AG04450 (cell line): ENCODE data around the gene IL3. TPM values are rescaled to one million over a fixed set of nuclear protein-coding genes. Genes with fewer than 3 reads are reported as not detected.

Source experiments
- CTCF ChIA-PET: fragments of 300-600, 350-600 bp; formaldehyde crosslinking; extraction: SDS; loops from one replicate; lab custom pipeline; 2022; ENCODE audit warnings: antibody characterized with exemption, inconsistent platforms; lab: Charles Lee
- POLR2A ChIA-PET: fragments of 350-600 bp; formaldehyde crosslinking; extraction: SDS; loops from one replicate; lab custom pipeline; 2021; ENCODE audit warnings: antibody characterized with exemption, inconsistent platforms; lab: Yijun Ruan, JAX
- DNase-seq: peaks from one replicate; pipeline ENCODE4 v3.0.0-alpha.2; 2011; ENCODE audit warnings: low read depth, low spot score
- H3K27ac ChIP-seq: one replicate; pipeline ENCODE4 v1.5.1; 2012; ENCODE audit warnings: low read depth, low read length, control low read depth
- H3K27me3 ChIP-seq: one replicate; pipeline ENCODE4 v1.6.0; 2012; ENCODE audit warnings: low read length; ENCODE audit not compliant: control insufficient read depth, insufficient read depth
- H3K4me3 ChIP-seq: 2 replicates; pipeline ENCODE4 v1.5.1; 2011; ENCODE audit warnings: mild to moderate bottlenecking, low read depth, low read length, control low read depth
- H3K9me3 ChIP-seq: 2 replicates; pipeline ENCODE4 v1.5.1; 2012; ENCODE audit warnings: low read length; ENCODE audit not compliant: control insufficient read depth, insufficient read depth
- polyA plus RNA-seq: library from polyadenylated mRNA; depleted of rRNA; stranded (reverse); fragments of >200 nt; gene quantifications from 2 replicates; pipeline ENCODE4 v1.2.3, GENCODE V29; 2011
- TF ChIP-seq, protein P1 (sequence below): IDR thresholded peaks from 2 replicates; pipeline ENCODE4 v1.5.1; 2011; ENCODE audit warnings: low read depth, low read length, control low read depth, inconsistent platforms

Gene IL3
- polyA plus RNA-seq, 1 experiment: not detected

DNA sequence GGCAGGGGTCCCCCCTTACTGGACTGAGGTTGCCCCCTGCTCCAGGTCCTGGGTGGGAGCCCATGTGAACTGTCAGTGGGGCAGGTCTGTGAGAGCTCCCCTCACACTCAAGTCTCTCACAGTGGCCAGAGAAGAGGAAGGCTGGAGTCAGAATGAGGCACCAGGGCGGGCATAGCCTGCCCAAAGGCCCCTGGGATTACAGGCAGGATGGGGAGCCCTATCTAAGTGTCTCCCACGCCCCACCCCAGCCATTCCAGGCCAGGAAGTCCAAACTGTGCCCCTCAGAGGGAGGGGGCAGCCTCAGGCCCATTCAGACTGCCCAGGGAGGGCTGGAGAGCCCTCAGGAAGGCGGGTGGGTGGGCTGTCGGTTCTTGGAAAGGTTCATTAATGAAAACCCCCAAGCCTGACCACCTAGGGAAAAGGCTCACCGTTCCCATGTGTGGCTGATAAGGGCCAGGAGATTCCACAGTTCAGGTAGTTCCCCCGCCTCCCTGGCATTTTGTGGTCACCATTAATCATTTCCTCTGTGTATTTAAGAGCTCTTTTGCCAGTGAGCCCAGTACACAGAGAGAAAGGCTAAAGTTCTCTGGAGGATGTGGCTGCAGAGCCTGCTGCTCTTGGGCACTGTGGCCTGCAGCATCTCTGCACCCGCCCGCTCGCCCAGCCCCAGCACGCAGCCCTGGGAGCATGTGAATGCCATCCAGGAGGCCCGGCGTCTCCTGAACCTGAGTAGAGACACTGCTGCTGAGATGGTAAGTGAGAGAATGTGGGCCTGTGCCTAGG is 13.0 kb downstream of the IL3 start, which contains the start of gene CSF2:
TSS of gene CSF2 (plus strand) at position 559 of the 783 bp plus-strand sequence. CDS start at position 594, 35 bp downstream.
- Histone ChIP-seq H3K27me3 (no peaks in the 10 kb centered on the region), H3K4me3 (no peak within 1 kb of the TSS), H3K27ac (no peak within 1 kb of the TSS), H3K9me3 (peaks cover 2% of the 10 kb centered on the region; the same call in 1 of the 2 replicates)
- POLR2A ChIA-PET: no interaction called here
- no peak for DNase-seq
- CTCF ChIA-PET: interaction anchor here (5.1 kb wide), 1 partner anchor 10 kb away, joined by 36 read pairs; no protein-coding TSS in a partner anchor
- TF ChIP-seq, protein P1, sequence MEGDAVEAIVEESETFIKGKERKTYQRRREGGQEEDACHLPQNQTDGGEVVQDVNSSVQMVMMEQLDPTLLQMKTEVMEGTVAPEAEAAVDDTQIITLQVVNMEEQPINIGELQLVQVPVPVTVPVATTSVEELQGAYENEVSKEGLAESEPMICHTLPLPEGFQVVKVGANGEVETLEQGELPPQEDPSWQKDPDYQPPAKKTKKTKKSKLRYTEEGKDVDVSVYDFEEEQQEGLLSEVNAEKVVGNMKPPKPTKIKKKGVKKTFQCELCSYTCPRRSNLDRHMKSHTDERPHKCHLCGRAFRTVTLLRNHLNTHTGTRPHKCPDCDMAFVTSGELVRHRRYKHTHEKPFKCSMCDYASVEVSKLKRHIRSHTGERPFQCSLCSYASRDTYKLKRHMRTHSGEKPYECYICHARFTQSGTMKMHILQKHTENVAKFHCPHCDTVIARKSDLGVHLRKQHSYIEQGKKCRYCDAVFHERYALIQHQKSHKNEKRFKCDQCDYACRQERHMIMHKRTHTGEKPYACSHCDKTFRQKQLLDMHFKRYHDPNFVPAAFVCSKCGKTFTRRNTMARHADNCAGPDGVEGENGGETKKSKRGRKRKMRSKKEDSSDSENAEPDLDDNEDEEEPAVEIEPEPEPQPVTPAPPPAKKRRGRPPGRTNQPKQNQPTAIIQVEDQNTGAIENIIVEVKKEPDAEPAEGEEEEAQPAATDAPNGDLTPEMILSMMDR: no peak

DNA sequence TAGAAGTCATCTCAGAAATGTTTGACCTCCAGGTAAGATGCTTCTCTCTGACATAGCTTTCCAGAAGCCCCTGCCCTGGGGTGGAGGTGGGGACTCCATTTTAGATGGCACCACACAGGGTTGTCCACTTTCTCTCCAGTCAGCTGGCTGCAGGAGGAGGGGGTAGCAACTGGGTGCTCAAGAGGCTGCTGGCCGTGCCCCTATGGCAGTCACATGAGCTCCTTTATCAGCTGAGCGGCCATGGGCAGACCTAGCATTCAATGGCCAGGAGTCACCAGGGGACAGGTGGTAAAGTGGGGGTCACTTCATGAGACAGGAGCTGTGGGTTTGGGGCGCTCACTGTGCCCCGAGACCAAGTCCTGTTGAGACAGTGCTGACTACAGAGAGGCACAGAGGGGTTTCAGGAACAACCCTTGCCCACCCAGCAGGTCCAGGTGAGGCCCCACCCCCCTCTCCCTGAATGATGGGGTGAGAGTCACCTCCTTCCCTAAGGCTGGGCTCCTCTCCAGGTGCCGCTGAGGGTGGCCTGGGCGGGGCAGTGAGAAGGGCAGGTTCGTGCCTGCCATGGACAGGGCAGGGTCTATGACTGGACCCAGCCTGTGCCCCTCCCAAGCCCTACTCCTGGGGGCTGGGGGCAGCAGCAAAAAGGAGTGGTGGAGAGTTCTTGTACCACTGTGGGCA is 13.8 kb downstream of the IL3 start:
- H3K9me3 ChIP-seq: peaks cover 2% of the 10 kb centered on the region; the same call in 1 of the 2 replicates
- H3K27ac ChIP-seq: no peak overlapping the region
- no peak for DNase-seq
- TF ChIP-seq, protein P1: no peak
- ChIA-PET POLR2A (no interaction called here), CTCF (interaction anchor here (5.1 kb wide), 1 partner anchor 11 kb away, joined by 36 read pairs; no protein-coding TSS in a partner anchor)
- H3K4me3 ChIP-seq: no peak overlapping the region
- H3K27me3 ChIP-seq: no peaks in the 10 kb centered on the region

DNA sequence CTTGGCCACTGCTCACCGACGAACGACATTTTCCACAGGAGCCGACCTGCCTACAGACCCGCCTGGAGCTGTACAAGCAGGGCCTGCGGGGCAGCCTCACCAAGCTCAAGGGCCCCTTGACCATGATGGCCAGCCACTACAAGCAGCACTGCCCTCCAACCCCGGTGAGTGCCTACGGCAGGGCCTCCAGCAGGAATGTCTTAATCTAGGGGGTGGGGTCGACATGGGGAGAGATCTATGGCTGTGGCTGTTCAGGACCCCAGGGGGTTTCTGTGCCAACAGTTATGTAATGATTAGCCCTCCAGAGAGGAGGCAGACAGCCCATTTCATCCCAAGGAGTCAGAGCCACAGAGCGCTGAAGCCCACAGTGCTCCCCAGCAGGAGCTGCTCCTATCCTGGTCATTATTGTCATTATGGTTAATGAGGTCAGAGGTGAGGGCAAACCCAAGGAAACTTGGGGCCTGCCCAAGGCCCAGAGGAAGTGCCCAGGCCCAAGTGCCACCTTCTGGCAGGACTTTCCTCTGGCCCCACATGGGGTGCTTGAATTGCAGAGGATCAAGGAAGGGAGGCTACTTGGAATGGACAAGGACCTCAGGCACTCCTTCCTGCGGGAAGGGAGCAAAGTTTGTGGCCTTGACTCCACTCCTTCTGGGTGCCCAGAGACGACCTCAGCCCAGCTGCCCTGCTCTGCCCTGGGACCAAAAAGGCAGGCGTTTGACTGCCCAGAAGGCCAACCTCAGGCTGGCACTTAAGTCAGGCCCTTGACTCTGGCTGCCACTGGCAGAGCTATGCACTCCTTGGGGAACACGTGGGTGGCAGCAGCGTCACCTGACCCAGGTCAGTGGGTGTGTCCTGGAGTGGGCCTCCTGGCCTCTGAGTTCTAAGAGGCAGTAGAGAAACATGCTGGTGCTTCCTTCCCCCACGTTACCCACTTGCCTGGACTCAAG is 14.6 kb downstream of the IL3 start:
- Histone ChIP-seq H3K9me3 (no peaks in the 10 kb centered on the region; the same call in 1 of the 2 replicates), H3K27me3 (no peaks in the 10 kb centered on the region), H3K27ac (no peak overlapping the region), H3K4me3 (no peak overlapping the region)
- CTCF ChIA-PET: interaction anchor here (5.1 kb wide), 1 partner anchor 11 kb away, joined by 36 read pairs; no protein-coding TSS in a partner anchor
- TF ChIP-seq, protein P1: no peak
- DNase-seq: no peak
- POLR2A ChIA-PET: no interaction called here

DNA sequence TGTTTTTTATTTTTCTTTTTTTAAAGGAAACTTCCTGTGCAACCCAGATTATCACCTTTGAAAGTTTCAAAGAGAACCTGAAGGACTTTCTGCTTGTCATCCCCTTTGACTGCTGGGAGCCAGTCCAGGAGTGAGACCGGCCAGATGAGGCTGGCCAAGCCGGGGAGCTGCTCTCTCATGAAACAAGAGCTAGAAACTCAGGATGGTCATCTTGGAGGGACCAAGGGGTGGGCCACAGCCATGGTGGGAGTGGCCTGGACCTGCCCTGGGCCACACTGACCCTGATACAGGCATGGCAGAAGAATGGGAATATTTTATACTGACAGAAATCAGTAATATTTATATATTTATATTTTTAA is 15.2 kb downstream of the IL3 start:
- Histone ChIP-seq H3K27ac (no peak overlapping the region), H3K27me3 (no peaks in the 10 kb centered on the region), H3K9me3 (no peaks in the 10 kb centered on the region; the same call in 1 of the 2 replicates), H3K4me3 (no peak overlapping the region)
- ChIA-PET CTCF (interaction anchor here (5.1 kb wide), 1 partner anchor 12 kb away, joined by 36 read pairs; no protein-coding TSS in a partner anchor), POLR2A (no interaction called here)
- no peak for DNase-seq
- TF ChIP-seq, protein P1: no peak
